HG03175 (cell line): ENCODE results near the gene GCNA.
A peak's percentile ranks its signal among the peaks of the same experiment; 100 is the strongest.

Experiments
- ATAC-seq: cut with Tn5 transposase; IDR thresholded peaks from one replicate; pipeline ENCODE4 v1.9.1; 2021; ENCODE audit warnings: mild to moderate bottlenecking, moderate library complexity; ENCODE audit not compliant: unreplicated experiment

Gene GCNA

DNA sequence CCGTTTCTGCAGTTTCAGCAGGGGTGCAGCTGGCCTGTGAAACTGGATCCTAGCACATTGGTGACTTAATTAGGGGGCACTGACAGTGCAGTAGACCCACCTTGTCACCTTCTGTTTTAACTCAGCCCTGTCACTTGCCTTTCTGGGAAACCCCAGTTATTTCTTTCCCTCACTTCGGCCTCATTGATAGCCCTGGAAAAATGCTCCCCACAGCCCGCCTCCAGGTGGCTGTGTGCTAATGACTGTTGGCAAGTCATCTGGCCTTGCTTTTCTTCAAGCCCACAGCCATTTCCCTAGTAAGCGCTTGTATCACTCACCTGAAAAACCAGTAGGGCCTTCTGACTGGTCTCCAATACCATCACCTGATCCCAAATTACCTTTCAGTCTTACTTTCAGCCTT lies 36.8 kb downstream of the GCNA start:
- no peak for ATAC-seq

DNA sequence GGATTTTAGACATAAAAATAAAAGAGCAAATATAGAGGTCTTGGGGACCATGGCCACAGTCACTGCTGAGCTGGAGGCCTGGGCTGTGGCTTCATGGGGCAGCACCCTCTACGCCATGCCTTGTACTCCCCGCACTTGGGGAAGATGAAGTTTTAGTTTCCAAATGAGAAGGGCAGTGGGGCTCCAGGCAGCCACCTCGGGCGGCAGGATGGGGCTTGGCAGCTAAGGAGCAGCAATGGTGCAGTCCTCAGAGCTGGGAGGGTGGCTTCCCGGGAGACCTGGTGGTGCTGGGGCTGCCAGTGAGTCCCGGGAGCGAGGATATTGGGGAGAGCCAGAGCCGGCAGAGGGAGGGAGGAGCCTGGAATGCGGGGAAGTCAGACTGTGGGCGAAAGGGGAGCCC lies 37.7 kb downstream of the GCNA start:
- ATAC-seq, result no peak

DNA sequence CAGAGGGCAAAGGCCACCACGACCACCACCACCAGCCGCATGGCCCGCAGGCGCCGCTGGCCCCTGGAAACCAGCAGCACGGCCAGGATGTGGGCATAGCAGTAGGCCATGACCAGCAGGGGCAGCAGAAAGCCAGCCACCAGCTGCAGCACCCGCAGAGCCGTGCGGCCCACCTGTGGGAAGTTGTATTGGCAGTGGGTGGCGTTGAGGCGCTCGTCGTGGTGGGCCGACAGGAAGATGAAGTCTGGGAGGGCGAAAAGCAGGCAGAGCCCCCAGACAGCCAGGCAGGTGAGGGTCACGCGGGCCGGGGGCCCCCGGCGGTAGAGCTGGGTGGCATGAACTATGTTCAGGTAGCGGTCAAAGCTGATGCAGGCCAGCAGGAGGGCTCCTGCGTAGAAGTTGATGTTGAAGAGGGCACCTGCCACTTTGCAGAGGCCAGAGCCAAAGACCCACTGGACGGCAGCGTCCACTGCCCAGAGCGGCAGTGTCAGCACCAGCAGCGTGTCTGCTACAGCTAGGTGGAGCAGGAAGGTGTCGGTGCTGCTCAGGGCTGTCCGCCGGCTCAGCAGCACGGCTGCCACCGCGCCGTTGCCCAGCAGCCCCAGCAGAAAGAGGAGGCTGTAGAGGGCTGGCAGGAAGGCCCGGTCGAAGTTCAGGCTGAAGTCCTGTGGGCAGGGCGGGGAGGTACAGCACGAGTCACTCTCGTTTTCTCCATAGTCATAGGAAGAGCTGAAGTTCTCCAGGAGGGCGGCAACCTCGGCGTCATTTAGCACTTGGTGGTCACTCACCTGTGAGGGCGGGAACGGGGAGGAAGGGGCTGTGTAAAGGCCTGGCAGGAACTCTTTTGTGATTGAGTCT lies 38.7 kb downstream of the GCNA start:
- ATAC-seq, result no peak

DNA sequence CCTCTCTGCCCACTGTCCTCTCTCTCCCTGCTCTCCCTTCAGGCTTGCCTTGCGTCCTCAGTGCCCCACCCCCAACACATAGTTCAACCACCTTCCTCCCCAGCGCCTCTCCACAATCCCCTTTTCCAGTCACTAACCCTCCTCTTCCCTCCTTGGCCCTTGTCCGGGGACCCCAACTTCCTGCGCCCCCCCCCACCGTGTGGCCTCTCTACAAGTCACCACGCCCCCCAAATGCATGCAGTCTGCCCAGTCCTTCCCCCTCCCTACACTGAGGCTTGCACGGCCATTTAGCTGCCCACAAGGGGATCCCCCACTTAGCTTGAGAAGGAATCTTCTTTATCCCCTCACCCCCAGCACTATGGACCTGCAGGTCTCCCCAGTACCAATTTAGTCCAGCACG lies 39.5 kb downstream of the GCNA start:
- ATAC-seq, result no peak

DNA sequence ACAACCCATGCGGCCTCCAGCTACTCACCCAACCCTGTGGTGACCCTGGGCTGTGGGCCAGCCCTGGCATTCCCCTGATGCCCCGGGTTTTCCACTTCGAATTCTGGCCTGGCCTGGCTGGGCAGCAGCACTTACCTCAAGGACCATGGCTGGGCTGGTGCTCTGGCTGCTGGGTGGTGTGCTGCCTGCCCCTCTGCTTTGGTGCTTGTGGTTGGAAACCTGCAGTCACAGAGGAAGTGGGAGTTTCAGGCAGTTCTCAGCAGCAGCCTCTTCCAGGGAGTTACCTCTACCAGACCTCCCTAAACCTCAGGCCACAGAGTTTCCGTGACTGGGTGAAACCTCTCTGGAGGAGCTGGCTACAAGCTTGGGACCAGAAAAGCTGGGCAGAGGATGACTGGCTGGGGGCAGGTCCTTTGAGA lies 40.1 kb downstream of the GCNA start, which contains the start of gene CXCR3:
Gene CXCR3, minus strand, starts transcription at position 209 of the 419 bp plus-strand sequence. Its CDS starts 62 bp downstream, at position 147.
- ATAC-seq, result peak; percentile 48

DNA sequence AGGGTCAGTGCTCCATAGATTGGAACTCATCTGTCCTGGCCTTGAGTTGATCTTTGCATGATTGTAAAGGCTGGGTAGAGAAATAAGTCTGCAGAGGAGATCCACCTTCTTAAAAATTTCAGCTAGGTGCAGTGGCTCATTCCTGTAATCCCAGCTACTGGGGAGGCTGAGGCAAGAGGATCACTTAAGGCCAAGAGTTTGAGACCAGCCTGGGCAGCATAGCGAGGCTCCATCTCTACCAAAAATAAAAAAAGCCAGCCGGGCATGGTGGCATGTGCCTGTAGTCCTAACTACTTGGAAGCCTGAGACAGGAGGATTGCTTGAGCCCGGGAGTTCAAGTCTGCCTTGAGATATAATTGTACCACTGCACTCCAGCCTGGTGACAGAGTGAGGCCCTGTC lies 40.5 kb downstream of the GCNA start:
- no peak for ATAC-seq

DNA sequence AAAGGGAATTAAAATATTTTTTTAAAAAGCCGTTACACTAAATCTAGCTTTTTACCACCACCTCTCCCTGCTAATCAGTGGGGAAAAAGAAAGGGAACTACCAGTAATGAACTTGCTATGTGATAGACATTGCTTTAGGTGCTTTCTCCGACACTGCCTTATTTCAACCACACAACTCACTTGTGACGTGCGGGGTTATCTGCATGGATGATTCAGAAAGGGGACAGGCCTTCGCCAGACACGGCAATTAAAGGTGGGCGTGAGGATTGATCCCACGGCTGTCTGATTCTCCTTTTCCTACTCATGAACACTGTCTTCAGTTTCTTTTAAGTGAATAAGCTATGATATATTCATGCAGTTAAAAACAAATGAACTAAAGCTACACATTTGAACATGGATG lies 41.0 kb downstream of the GCNA start:
- no peak for ATAC-seq

DNA sequence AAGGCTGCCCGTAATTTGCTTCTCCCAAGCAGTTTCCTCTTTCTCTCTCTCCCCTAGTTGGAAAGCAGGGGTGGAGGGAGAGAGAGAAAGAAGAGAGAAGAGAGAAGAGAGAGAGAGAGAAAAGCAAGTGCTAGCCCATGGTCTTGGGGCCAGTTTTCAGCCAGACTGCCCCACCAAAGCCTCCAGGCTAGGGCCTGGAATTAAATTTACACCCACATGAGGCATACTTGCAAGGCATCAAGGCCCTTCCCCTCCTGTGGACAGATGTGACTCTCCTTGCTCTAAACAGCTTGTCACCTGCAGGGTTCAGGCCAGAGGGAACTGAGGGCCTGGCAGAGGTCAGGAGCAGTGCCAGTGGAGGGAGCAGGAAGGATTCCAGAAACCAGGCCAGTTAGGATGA lies 41.7 kb downstream of the GCNA start:
- no peak for ATAC-seq

DNA sequence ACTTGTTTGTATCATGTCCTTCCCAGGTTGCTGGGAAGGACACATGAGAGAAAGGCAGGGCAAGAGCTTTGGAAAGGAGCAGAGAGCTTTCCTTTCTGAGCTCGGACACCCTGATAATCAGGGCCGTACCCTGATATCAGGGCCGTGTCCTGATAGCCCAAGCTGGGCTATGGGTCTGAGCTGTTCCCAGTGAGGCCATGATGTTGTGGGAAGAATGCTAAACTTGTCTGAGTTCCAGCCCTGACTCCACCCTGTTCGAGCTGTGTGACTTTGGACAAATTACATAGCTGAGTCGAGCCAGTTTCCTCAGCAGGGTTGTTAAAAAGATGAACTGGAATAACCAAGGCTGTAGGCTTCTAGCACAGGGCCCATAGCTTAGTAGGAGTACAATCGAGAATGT lies 43.4 kb downstream of the GCNA start:
- ATAC-seq, result no peak

DNA sequence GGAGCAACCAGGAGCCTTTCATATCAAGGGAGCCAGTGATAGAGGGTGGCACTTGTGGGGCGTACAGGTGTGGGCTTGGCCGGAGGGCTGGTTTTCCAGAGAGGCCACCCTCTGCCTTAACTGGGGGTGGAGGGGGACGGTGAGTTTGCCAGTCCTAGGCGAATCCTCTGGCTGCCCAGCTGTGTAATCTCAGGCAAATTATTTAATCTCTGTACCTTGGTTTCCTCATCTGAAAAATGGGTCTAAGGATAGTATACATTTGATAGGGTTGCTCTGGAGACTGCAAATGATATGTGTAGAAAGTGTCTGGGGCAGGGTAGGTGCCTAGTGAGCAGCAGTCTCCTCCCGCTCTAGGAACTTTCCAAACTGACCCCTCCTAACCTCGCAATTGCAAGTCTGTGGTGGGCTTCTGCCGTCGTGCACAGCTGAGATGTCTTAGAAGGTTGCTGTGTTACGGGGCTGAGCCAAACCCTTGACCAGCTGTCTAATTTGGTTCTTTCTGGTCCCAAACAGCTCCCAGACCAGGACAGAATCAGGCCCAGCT lies 43.9 kb downstream of the GCNA start:
- ATAC-seq, result no peak

DNA sequence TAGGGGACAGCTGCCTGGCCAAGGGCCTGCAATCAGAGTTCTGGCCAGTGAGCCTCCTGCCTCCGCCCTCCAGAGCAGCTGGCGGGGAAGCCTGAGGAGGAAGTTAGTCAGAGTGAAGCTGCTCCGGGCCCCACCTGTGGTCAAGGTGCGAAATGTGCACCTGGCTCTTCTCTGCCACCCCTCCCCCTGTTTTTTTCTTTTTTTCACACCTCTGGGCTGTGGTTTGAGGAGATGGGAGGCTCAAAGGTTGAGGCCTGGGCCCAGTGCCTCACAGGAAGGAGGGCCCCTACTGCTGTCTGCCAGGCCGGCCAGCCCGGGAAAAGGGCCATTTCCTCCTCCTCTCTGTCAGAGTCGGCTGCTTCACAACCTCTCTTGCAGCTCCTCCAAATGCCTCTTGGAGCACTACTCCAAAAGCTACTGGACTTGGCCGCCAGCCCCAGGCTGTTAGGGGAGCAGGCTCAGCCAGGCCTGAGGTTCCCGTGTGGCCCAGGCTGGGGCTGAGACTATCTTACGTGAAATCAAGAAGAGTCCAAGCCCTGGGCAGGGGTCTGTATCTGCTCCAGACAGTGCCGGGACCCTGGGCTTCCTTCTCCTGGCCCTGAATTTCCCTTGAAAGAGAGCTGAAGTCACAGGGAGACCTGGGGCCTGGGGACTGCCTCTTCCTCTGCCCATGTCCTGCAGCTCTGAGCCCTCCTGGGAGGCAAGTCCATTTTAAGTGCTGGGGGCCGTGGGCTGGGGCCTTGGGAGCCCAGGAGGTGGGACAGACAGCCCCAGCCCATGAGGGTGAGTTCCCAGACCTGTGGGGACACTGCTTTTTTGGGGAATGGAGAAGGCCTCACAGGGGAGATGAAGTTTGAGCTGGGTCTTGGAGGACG lies 44.6 kb downstream of the GCNA start:
- ATAC-seq, result peak; percentile 69

DNA sequence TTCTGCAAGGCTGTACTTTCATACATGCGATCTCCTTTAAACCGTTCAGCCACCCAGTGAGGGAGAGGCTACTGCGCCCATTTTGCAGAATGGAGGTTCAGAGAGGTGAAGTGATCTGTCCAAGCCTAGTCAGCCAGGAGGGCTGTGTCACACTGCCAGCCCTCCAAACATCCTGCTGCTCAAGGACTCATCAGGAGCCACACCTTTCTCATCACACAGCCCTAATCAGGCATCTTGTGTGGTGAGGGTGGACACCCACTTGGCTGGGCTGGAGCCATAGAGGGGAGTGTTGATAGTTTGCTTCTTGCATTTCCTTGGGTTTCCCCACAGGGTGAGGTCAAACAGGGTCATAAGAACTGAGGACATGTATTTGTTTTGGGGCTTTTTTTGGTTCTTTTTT lies 45.5 kb downstream of the GCNA start:
- ATAC-seq, result no peak

DNA sequence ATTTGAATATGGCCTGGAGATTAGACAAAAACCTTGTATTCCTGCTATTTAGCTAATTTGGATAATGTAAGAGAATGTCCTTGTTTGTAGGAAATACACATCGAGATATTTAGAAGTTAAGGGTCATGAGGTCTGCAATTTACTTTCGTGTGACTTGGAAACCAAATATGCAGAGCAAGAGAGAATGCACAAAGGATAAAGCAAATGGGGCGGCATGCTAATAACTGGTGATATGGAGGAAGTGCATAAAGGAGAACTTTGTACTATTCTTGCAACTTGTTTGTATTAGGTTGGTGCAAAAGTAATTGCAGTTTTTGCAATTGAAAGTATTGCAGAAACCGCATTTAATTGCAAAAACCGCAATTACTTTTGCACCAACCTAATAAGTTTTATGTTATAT lies 47.2 kb downstream of the GCNA start:
- no peak for ATAC-seq

DNA sequence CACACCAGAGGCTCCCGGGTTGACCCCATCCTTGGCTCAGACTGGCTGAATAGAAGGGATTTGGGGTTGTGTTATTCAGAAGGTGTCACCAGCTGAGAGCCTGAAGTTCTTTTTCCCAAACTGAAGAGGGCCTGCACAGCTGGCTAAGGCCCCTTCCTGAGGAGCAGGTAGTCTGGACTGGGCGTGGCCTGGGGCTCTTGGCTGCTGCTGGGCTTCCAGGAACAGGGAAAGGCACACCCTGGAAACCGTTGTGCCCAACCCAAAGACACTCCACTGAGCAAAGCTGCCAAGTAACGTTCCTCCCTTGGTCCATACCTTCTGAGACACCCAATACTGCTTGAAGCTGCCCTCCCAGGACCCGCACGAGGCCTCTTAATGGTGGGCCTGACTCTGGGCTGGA lies 48.3 kb downstream of the GCNA start:
- ATAC-seq, result no peak

DNA sequence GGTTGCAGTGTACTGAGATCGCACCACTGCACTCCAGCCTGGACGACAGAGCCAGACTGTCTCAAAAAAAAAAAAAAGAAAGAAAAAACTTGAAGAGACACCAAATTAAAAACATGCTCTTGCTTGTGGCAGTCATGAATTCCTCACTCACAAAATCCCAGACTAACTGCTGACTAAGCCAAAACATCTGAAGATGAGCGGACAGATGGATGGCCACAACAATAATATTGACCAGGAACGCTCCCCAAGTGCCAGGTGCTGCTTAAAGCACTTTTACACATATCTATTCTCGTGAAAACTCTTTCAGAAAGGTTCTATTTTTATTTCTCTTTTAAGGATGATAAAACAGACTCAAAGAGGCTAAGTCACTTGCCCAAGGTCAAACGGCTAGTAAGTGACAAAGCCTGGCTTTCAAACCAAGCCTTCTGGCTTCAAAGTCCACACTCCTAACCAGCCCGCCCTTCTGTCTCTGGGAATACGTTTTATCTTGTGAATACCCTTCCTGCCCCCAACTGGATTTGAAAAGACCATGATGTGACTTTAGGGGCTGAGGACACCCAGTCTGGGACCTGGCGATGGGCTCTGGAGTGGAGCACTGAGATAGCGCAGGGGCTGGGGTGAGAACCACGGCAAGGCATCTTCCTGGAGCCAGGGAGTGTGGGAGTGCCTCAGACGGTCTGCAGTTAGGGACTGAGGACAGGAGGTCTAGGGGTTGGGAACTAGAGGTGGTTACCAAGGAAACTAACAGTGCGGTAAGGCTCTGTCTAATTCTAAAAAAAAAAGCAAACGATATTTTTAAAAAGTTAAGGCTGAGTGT lies 49.6 kb downstream of the GCNA start:
- no peak for ATAC-seq

DNA sequence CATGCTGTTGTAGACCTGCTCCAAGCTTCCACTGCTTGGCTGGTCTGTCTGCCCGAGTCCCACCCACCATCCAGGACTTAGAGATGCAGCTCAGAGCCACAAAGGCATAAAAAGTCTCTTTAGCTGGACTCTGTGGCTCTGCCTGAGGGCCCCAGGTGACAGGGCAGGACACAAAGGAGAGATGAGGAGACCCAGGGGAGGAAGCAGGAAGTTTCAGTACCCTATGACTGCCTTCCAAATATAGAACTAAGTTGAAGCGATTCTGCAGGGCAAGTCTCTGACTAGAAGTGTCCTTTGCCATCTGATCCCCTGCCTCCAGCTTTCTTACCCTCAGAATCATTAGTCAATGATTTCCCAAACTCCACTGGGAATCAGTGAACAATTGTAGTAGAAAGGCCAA lies 51.2 kb downstream of the GCNA start:
- ATAC-seq, result peak; percentile 56

DNA sequence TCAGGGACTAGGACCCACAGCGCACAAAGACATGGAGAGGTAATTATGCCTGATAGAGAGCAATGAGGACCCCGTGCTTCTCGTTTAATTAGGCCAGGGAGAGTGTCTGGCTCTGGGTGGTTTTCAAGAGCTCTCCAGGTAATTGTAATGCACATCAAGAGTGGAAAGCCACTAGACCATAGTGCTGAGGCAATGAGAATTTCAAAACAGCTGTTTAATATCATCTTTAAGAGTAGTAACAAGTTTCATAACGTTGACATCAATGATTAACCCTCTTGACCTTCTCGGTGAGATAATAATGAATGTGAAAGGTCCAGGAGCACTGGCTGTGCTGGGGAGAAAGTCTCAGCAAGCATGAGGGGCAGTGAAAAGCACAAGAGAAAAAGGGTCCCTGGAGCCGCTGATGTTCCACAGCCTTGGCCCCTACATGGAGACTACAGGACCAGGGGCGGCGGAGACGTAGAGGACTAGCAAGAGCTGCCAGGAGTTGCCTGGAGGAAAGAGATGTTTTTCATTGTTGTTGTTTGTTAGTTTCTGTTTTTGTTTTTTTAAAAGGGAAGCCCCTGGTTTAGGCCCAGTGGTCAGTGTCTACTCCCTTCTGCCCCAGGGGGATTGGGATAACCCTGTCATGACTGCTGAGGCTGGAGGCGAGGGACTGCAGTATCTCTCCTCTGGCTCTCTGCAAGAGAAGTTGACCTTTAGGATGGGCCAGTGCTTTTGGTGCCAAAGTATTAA lies 54.9 kb downstream of the GCNA start:
- ATAC-seq, result peak; percentile 63

DNA sequence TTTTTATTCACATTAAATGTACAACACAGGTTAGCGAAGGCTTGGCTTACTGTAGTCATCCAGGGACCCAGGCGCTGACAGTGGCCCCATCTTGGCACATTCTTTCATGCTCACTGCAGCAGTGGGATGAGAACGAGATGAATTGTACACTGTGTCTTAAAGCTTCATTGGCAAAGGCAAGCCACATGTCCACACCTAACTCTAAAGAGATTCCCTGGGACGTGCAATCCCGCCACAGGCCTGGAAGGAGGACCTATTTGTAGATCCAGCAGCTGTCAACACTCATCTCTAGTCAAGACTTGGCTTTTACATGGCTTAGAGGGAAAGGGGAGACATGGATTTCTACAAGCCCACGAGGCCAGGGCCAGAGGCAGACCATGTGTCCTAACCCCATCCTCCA lies 56.1 kb downstream of the GCNA start:
- no peak for ATAC-seq

DNA sequence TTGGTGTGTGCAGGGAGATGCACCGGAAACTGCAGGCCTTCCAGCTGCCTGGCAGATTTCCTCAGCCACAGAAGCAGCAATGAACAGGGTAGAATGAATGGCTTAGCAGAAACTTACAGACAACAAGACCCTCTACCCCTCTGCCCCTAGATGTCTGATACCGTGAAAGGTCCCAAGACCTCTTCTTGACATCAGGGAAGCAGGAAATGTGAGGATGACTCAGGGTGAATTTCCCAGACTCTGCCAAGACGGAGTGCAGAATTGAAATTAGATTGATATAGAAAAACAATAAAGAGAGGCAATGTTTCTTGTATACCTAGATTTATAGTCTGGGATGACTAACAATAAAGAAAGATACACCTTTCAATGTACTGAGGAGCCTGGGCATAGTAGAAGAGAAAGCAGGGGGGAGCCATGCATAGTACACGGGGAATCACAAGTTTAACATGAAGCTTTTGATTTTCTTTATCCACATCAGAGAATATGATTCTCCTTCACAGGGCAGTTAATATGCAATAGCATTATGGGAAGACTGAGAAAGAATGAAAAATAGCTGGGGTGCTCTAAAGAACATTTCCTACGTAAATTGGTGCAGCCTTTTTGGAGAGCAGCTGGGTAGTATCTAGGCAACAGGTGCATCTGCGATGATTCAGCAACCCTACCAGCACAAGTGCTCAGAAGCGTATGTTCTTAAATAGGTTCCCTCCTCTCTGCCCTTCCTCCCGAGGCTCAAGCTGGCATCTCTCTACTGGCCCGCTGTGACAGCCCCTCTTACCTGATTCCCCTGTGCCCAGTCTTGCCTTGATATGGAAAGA lies 58.4 kb downstream of the GCNA start:
- ATAC-seq, result peak; percentile 47
